Measurements from ENCODE around the gene FAM50A.
A peak's percentile ranks its signal among the peaks of the same experiment; 100 is the strongest.

FAM50A gene

DNA sequence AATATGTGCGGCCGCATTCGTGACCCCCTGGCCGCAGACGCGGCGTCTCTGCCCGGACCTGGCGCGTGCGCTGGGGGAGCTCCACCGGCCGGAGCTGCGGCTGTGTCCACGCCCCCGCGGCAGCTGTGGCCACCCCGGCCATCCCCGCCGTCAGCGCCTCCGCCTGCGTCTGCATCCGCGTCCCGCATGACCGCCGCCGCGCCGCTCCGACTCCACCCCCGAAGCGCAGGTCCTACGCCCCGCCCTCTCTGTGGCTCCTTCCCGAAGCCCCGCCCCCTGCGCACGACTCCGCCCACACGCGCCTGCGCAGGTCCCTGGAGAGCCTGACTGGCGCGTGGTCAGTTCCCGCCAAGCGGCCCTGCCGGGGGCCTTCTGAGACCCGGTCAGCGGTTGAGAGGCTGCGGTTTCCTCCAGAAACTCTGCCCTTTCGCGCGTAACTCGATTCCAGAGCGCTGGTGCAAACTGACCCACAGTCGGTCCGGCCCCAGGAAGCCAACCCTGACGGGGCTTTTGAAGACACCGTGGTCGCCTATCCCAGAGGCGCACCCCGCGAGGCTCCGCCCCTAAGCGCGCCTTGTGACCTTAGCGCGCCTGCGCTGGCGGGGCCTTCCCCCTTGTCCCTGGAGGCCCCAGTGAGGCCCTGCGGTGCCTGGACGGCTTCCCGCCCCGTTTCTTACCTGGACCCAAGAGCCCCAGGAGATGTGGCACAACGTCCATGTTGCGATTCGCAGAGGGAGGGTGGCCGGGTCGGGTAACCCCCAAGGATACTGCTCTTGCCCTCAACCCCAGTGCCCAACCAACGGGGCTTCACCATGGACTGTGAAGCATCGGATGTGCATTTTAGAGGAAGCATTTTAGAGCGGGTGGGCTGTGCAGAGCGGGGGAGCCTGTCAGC lies 35.0 kb downstream of the FAM50A start, which contains the start of gene LAGE3:
Gene LAGE3 (minus strand): TSS at position 554 of the 895 bp plus-strand sequence. CDS start 366 bp downstream, at position 188.
- Mint-ChIP-seq H3K4me3 (peak within 1 kb of the TSS; percentile 87 to 90), H3K9me3 (no peaks in the 10 kb centered on the region), H3K27me3 (no peaks in the 10 kb centered on the region), H3K4me1 (peaks cover 45% of the 10 kb centered on the region), H3K27ac (peak within 1 kb of the TSS; percentile 95)
- ATAC-seq (peak; percentile 94), DNase-seq (peak; percentile 96)

DNA sequence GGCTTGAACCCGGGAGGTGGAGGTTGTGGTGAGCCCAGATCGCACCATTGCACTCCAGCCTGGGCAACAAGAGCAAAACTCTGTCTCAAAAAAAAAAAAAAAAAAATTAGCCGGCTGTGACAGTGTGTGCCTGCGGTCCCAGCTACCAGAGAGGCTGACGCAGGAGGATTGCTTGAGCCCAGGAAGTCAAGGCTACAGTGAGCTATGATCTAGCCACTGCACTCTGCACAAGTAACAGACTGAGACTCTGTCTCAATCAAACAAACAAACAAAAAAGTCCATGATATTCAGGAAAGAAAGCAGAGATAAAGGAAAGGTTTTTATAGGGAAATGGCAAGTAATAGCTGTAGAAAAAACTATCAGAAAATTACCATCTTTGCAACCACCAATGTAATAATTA lies 37.3 kb downstream of the FAM50A start:
- Mint-ChIP-seq H3K4me1 (peaks cover 52% of the 10 kb centered on the region), H3K27me3 (no peaks in the 10 kb centered on the region), H3K9me3 (no peaks in the 10 kb centered on the region), H3K27ac (no peak overlapping the region), H3K4me3 (no peak overlapping the region)
- no peak for DNase-seq
- no peak for ATAC-seq

GRCh38 chrX:154481911-154482601 lies 38.1 kb downstream of the FAM50A start:
- H3K4me1 Mint-ChIP-seq = peaks cover 48% of the 10 kb centered on the region
- DNase-seq (no peak), ATAC-seq (no peak)
- H3K9me3 Mint-ChIP-seq = no peaks in the 10 kb centered on the region
- H3K27ac Mint-ChIP-seq = no peak overlapping the region
- no peak overlapping the region for H3K4me3 Mint-ChIP-seq
- no peaks in the 10 kb centered on the region for H3K27me3 Mint-ChIP-seq

DNA sequence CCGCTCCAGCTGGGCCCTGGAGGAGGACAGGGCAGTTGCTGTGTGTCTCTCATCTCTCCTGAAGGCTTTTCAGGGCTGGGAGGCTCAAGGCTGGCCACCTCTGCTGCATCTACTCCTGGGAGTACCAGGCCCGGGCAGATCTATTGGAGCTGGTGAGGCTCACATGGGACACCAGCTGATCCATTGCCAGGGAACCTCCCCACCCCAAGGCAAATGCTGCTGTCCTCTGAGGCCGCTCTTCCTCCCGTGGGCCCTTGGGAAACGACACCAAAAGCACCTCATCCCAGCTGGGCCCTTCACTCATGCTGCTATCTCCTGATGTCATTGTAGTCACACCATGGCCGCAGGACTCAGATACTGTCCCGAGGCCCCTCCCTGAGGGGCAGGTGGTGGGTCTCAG lies 38.8 kb downstream of the FAM50A start:
- no peaks in the 10 kb centered on the region for H3K27me3 Mint-ChIP-seq
- no peak overlapping the region for H3K4me3 Mint-ChIP-seq
- peaks cover 50% of the 10 kb centered on the region for H3K4me1 Mint-ChIP-seq
- no peaks in the 10 kb centered on the region for H3K9me3 Mint-ChIP-seq
- H3K27ac Mint-ChIP-seq = no peak overlapping the region
- no peak for DNase-seq
- no peak for ATAC-seq

DNA sequence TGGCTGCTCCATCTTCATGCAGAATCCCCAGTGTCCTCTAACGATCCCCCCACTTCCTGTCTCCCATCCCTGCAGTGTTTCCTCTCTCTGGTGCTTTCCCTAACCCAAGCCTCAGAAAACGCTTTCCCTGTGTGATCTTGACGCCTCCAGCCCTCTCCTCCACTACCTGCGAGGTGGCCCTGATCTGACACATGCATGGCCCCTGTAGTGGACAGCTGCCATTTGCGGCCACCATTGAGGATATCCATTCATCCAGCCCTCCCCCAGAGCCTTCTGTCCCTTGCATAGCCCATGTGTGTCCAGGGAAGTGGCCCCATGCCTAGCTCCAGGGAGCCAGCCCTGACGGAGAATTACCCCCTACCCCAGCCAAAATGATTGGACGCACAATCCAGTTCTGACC lies 39.4 kb downstream of the FAM50A start:
- no peaks in the 10 kb centered on the region for H3K27me3 Mint-ChIP-seq
- H3K27ac Mint-ChIP-seq = peak overlapping the region in 1 of 2 donors; percentile 96
- H3K4me3 Mint-ChIP-seq = peak overlapping the region in 1 of 2 donors; percentile 29

DNA sequence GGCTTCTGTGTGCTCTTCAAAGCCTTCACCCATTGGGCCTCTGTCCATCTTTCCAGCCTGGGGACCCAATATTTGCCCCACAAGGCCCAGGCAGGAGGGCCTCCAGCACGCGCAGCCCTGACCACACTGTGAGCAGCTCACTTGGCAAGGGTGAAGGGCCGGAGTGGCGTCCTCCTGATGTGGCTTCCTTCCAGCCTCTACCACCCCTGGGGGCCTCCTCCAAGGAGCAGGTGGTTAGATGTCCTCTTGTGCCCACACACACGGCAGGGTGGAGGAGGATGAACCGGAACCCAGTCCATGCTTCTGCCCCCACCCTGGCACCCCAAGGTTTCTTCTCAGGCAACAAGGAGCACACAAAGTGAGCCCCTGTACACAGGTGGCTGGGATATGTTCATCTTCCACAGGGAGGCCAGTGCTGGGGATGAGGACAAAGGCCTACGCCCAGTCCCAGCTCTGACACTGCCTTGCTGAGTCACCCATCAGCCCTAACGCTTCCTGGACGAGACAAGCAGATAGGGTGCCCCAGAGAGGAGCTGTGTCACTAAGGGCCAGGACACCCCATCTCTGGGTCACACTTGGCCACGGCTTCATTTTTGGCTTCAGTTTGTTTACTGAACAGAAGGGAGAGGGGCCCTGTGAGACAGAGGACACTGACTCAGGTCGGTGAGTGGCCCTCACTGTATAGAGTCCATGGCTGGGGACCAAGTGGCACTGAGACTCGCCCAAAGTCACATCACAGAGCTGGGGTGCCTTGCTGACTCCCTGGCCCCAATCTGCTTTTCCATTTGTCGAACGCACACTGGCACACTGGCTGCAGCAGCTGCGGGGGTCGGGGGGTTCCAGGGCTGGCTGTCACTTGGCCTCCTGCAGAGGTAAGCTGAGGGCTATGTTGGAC lies 40.6 kb downstream of the FAM50A start:
- Mint-ChIP-seq H3K4me1 (peaks cover 59% of the 10 kb centered on the region), H3K9me3 (no peaks in the 10 kb centered on the region), H3K27ac (no peak overlapping the region), H3K4me3 (peak overlapping the region; percentile 71 to 77), H3K27me3 (no peaks in the 10 kb centered on the region)
- ATAC-seq = no peak
- DNase-seq = no peak

More for the DNA sequence above, 39.4 kb downstream of the FAM50A start:
- no peaks in the 10 kb centered on the region for H3K9me3 Mint-ChIP-seq
- DNase-seq = no peak
- ATAC-seq = no peak
- peaks cover 52% of the 10 kb centered on the region for H3K4me1 Mint-ChIP-seq

DNA sequence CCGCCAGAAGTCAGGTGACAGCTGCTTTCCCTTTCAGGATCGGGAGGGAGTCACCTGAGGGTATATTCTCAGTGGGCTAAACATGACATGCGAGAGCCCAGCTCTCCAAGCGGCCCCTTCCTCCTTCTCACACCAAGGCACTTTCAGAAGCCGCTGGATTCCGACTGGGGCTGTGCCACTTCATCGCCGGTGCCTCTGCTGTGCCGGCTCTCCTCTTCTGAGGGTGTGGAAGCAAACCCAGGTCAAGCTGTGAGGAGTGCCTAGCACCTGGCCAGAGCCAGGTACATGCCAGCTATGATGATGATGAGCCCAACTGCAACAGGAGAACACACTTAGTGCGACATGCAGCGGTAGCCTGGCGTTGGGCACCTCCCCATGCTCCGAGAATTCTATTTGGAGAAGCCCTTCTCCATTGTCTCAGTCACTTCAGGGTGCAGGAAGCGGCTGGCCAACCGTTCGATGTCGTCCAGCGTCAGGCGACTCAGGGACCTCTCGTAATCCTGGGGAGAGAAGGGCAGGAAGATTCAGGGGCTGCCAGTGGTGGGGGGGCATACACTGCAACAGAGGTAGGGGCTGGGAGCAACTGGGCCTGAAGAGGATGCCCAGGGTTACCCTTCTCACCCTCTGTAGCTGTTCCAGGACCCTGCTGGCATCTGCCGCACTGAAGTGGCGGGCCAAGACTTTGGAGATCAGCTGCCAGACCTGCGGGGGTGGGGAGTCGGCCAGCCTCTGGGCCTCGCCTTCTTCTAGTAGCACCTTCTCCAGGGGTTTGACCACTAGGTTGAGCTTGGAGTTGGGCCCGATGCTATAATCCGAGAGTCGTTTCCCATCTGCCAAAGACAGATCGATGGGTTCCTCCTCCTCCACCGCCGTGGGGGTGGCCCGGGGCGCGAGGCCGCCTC lies 41.5 kb downstream of the FAM50A start:
- H3K27me3 Mint-ChIP-seq = no peaks in the 10 kb centered on the region
- no peaks in the 10 kb centered on the region for H3K9me3 Mint-ChIP-seq
- H3K27ac Mint-ChIP-seq = no peak overlapping the region
- ATAC-seq (no peak), DNase-seq (no peak)
- peak overlapping the region; percentile 71 to 77 for H3K4me3 Mint-ChIP-seq
- H3K4me1 Mint-ChIP-seq = peaks cover 59% of the 10 kb centered on the region

- Mint-ChIP-seq H3K9me3 (no peaks in the 10 kb centered on the region), H3K4me1 (peaks cover 60% of the 10 kb centered on the region), H3K27ac (no peak overlapping the region), H3K4me3 (peak overlapping the region; percentile 71 to 77), H3K27me3 (no peaks in the 10 kb centered on the region)
- peak; percentile 4 for ATAC-seq
- peak; percentile 19 to 37 for DNase-seq
Observed at GRCh38 chrX:154486052-154486395, 42.1 kb downstream of the FAM50A start.

DNA sequence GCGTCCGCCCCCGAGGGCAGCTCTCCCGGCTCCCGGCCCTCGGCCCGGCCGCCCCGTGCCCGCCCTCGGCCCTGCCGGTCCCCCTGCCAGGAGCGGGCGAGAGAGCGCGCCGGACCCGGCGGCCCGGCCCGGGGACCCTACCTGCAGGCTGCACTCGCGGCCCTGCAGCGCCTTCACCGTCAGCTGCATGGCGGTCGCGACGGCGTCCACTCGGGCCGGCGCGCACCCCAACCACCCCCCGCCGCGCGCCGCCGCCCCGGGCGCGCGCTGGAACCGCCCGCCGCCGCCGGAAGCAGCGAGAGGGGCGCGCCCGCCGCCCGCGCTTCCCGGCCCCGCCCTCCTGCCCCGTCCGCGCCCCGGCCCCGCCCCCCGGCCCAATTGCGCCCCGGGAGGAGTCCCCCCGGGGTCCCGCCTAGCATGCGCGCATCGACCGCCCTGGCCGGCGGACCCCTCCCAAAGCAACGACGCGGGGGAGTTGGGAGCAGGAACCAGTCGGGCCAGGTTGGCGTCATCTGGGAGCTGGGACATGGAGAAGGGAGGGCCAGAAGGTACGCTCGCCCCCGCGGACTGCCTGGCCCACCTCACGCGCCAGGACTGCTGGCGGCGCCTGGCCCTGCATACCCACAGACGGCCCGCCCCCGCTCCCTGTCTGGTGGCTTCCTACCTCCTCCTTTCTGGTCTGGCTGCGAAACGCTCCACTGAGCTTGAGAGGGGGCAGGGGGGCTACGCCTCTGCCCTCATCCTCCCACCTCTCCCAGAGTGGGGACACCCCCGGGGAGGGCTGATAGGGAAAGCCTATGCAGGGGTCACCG lies 42.7 kb downstream of the FAM50A start, which contains the start of gene UBL4A:
Gene UBL4A (minus strand): TSS at position 220 of the 812 bp plus-strand sequence. CDS start 31 bp downstream, at position 189.
- ATAC-seq (peak; percentile 39), DNase-seq (peak; percentile 50 to 54)
- H3K27me3 Mint-ChIP-seq = no peaks in the 10 kb centered on the region
- H3K4me1 Mint-ChIP-seq = peaks cover 65% of the 10 kb centered on the region
- peak within 1 kb of the TSS; percentile 73 to 85 for H3K4me3 Mint-ChIP-seq
- no peaks in the 10 kb centered on the region for H3K9me3 Mint-ChIP-seq
- peak within 1 kb of the TSS in 1 of 2 donors; percentile 82 for H3K27ac Mint-ChIP-seq

- ATAC-seq (no peak), DNase-seq (no peak)
- H3K27me3 Mint-ChIP-seq = no peaks in the 10 kb centered on the region
- H3K9me3 Mint-ChIP-seq = no peaks in the 10 kb centered on the region
- H3K4me1 Mint-ChIP-seq = peaks cover 62% of the 10 kb centered on the region
- peak overlapping the region in 1 of 2 donors; percentile 78 for H3K27ac Mint-ChIP-seq
- H3K4me3 Mint-ChIP-seq = peak overlapping the region; percentile 44 to 46
Observed at GRCh38 chrX:154487518-154488290, 43.8 kb downstream of the FAM50A start.

DNA sequence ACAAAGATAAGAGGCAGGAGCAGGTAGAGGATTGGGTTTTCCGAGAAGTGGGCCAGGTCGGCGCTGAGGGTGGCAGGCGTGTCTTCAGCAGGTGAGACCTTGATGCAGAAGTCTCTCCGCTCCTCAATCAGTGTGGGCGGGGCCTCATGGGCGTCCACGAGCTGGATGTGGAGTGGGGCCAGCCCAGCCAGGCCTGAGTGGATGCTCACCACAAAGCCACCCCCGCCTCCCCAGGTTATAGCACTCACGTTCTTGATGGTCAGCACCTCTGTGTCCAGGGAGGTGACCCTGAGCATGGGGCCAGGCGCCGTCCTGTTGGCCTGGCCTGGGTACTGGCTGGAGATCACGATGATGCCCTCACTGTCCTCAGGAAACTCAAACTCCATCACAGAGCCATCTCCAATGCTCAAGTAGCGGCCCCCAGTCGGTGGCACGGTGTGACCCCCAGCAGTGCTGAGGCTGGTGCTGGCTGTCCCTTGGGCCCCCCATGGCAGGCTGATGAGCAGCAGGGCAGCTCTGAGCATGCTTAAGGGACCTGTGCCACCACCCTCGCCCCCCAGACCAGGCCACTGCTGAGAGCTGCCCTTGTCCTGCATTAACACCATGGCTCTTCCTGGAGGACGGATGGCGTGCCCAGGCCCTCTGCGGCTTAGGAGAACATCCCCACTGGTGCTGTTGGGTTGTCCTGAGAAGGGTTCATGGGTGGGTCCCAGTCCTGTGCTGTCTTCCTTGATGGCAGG lies 44.6 kb downstream of the FAM50A start:
- peak overlapping the region in 1 of 2 donors; percentile 78 for H3K27ac Mint-ChIP-seq
- no peaks in the 10 kb centered on the region for H3K27me3 Mint-ChIP-seq
- ATAC-seq (no peak), DNase-seq (no peak)
- H3K4me1 Mint-ChIP-seq = peaks cover 54% of the 10 kb centered on the region
- H3K9me3 Mint-ChIP-seq = no peaks in the 10 kb centered on the region
- H3K4me3 Mint-ChIP-seq = peak overlapping the region; percentile 44 to 95

DNA sequence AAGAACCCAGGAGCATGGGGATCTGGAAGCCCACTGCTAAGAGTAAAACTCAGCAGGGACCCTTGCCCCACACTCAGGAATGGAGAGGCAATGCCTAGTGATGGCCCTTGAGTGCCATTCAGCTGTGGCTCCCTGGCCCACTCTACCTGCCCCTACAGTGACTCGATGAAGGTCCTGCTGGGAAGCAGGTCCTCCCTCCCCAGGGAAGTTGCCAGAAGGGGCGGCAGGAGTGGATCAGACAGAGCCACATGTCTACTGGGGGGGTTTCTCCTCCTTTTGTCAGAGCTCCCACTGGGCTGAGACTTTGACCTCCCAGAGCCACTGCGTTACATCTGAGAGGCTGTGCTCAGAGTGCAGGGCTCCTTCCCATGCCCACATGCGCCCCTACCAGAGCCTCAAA lies 45.2 kb downstream of the FAM50A start:
- DNase-seq (no peak), ATAC-seq (no peak)
- Mint-ChIP-seq H3K4me1 (peaks cover 47% of the 10 kb centered on the region), H3K9me3 (no peaks in the 10 kb centered on the region), H3K27me3 (no peaks in the 10 kb centered on the region), H3K27ac (peak overlapping the region in 1 of 2 donors; percentile 42), H3K4me3 (peak overlapping the region; percentile 91 to 95)

Data from stimulated activated naive CD8-positive, alpha-beta T cell treated with anti-CD3 and anti-CD28 coated beads, Interleukin-15, amount 100 ng/mL, for 72 hours (primary cell).